Calu3 (cell line): ENCODE data around the gene NOSTRIN. TPM values are rescaled to one million over a fixed set of nuclear protein-coding genes. Genes with fewer than 3 reads are reported as not detected.

Experiments
- BruUV-seq: library from RNA; stranded (reverse); fragments of 400-500 nt; replicated peaks from 2 replicates; lab custom pipeline; 2021; lab: Mats Ljungman, UMichigan
- CTCF ChIA-PET: fragments of 300-600 bp; sonication (Branson Sonifier 250); formaldehyde crosslinking; loops from one replicate; lab custom pipeline; 2022; ENCODE audit warnings: antibody characterized with exemption; lab: Charles Lee
- DNase-seq: peaks from one replicate; pipeline ENCODE4 v3.0.0; 2022
- H3K27ac Mint-ChIP-seq: one replicate; pipeline ENCODE4 v1.8.0; 2022; ENCODE audit warnings: mixed read lengths; ENCODE audit not compliant: unreplicated experiment
- H3K27me3 Mint-ChIP-seq: one replicate; pipeline ENCODE4 v1.8.0; 2022; ENCODE audit warnings: mixed read lengths; ENCODE audit not compliant: unreplicated experiment
- H3K36me3 Mint-ChIP-seq: one replicate; pipeline ENCODE4 v1.8.0; 2022; ENCODE audit warnings: mild to moderate bottlenecking, moderate library complexity, mixed read lengths; ENCODE audit not compliant: insufficient read depth, unreplicated experiment
- H3K4me1 Mint-ChIP-seq: one replicate; pipeline ENCODE4 v1.8.0; 2022; ENCODE audit warnings: mild to moderate bottlenecking, low read depth, mixed read lengths; ENCODE audit not compliant: unreplicated experiment
- H3K4me3 Mint-ChIP-seq: one replicate; pipeline ENCODE4 v1.8.0; 2022; ENCODE audit warnings: mild to moderate bottlenecking, low read depth, moderate library complexity, mixed read lengths; ENCODE audit not compliant: unreplicated experiment
- H3K9me3 Mint-ChIP-seq: one replicate; pipeline ENCODE4 v1.8.0; 2022; ENCODE audit warnings: low read depth, mixed read lengths; ENCODE audit not compliant: unreplicated experiment
- CTCF ChIP-seq: fragments of 200-600 bp; IDR thresholded peaks from one replicate; pipeline ENCODE4 v1.8.0; 2022; ENCODE audit warnings: antibody characterized with exemption; ENCODE audit not compliant: unreplicated experiment
- intact Hi-C: fragments of 100-400 bp; cut with micrococcal nuclease; formaldehyde crosslinking; loops from one replicate; pipeline ENCODE4 v1.10.0; 2022; ENCODE audit not compliant: unreplicated experiment
- total RNA-seq: library from RNA; stranded (reverse); gene quantifications from 2 replicates; pipeline ENCODE4 v1.2.3, GENCODE V29; 2022

NOSTRIN gene
- total RNA-seq, 1 experiment from 2014 or later: 12.5 TPM

- TF ChIP-seq CTCF: no peak
- Mint-ChIP-seq H3K27ac (peak overlapping the region; percentile 21), H3K36me3 (peaks cover 5% of the 10 kb centered on the region), H3K9me3 (peaks cover 2% of the 10 kb centered on the region), H3K27me3 (no peaks in the 10 kb centered on the region), H3K4me1 (peaks cover 62% of the 10 kb centered on the region), H3K4me3 (no peak overlapping the region)
- CTCF ChIA-PET: no interaction called here
- no TSS peak for BruUV-seq
- DNase-seq: no peak
- intact Hi-C loops: no loop called here
Measured at GRCh38 chr2:168814046-168814445, 11.6 kb downstream of the NOSTRIN start.

- CTCF ChIA-PET: interaction anchor here (0.7 to 1.7 kb wide), 10 partner anchors 9 to 469 kb away, joined by 3 to 8 read pairs (median 4); no protein-coding TSS in a partner anchor
- Mint-ChIP-seq H3K4me3 (peak overlapping the region; percentile 14), H3K27me3 (no peaks in the 10 kb centered on the region), H3K36me3 (peaks cover 5% of the 10 kb centered on the region), H3K9me3 (peaks cover 2% of the 10 kb centered on the region), H3K27ac (peak overlapping the region; percentile 78), H3K4me1 (peaks cover 62% of the 10 kb centered on the region)
- peak; percentile 36 for DNase-seq
- BruUV-seq: no TSS peak
- TF ChIP-seq CTCF: no peak
- intact Hi-C loops: loop anchor here (1.0 to 5.0 kb wide), 3 partner anchors 147 to 221 kb away; no protein-coding TSS in a partner anchor
Measured at GRCh38 chr2:168814939-168815907, 12.8 kb downstream of the NOSTRIN start.

- Mint-ChIP-seq H3K27ac (peak overlapping the region; percentile 78), H3K36me3 (peaks cover 5% of the 10 kb centered on the region), H3K4me1 (peaks cover 57% of the 10 kb centered on the region), H3K9me3 (peaks cover 2% of the 10 kb centered on the region), H3K27me3 (no peaks in the 10 kb centered on the region), H3K4me3 (peak overlapping the region; percentile 14)
- no TSS peak for BruUV-seq
- intact Hi-C loops: loop anchor here (1.0 to 5.0 kb wide), 2 partner anchors 34 to 146 kb away; no protein-coding TSS in a partner anchor
- no peak for TF ChIP-seq CTCF
- CTCF ChIA-PET: interaction anchor here (1.6 to 1.7 kb wide), 2 partner anchors 196 to 218 kb away, joined by 4 to 8 read pairs; no protein-coding TSS in a partner anchor
- DNase-seq: peak; percentile 65
Measured at GRCh38 chr2:168816369-168816768, 13.9 kb downstream of the NOSTRIN start.

GRCh38 chr2:168819050-168819715, 16.7 kb downstream of the NOSTRIN start:
- DNase-seq: no peak
- no TSS peak for BruUV-seq
- H3K9me3 Mint-ChIP-seq: peaks cover 2% of the 10 kb centered on the region
- H3K4me1 Mint-ChIP-seq: peaks cover 34% of the 10 kb centered on the region
- CTCF ChIA-PET: interaction anchor here (0.6 kb wide), 1 partner anchor 492 kb away, joined by 3 read pairs; no protein-coding TSS in a partner anchor
- peaks cover 5% of the 10 kb centered on the region for H3K36me3 Mint-ChIP-seq
- no peak overlapping the region for H3K4me3 Mint-ChIP-seq
- no peaks in the 10 kb centered on the region for H3K27me3 Mint-ChIP-seq
- intact Hi-C loops: loop anchor here (5.0 kb wide), 1 partner anchor 143 kb away; no protein-coding TSS in a partner anchor
- TF ChIP-seq CTCF: no peak
- H3K27ac Mint-ChIP-seq: no peak overlapping the region
